HG03066 (cell line): ENCODE data around the gene TM9SF3.
A peak's percentile ranks its signal among the peaks of the same experiment; 100 is the strongest.

Experiments used
- ATAC-seq: cut with Tn5 transposase; IDR thresholded peaks from one replicate; pipeline ENCODE4 v1.9.1; 2021; ENCODE audit warnings: low read depth; ENCODE audit not compliant: unreplicated experiment

The TM9SF3 gene

GRCh38 chr10:96513305-96513697, 73.5 kb downstream of the TM9SF3 start:
- ATAC-seq = peak; percentile 34

- peak; percentile 16 for ATAC-seq
Observed at GRCh38 chr10:96512524-96513304, 74.1 kb downstream of the TM9SF3 start.

GRCh38 chr10:96511044-96511945, 75.5 kb downstream of the TM9SF3 start:
- no peak for ATAC-seq

DNA sequence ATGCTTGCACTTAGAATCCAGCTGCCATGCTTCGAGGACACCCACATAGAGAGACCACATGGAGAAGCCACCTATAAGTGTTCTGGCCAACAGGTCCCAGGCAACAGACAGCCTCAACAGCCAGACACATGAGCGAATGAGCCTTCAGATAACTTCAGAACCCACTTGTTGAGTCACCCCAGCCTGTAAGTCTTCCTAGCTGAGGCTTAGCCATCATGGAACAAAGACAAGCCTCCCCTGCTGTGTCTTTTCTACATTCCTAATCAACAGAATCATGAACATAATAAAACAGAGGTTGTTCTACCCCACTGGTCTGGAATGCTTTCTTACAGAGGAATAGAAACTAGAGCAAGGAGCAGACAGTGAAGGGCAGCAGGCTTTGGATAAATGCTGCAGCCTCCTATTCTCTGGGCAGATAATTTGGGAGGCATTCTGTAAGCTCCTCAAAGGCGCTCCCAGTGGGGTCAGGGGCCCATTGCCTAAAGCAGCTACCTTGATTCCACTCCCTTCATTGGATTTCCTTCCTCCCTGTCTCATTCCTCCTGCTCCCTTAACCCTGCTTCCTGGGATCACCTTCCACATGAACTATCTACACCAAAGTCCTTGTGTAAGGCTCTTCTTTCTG, 77.7 kb downstream of the TM9SF3 start:
- no peak for ATAC-seq

DNA sequence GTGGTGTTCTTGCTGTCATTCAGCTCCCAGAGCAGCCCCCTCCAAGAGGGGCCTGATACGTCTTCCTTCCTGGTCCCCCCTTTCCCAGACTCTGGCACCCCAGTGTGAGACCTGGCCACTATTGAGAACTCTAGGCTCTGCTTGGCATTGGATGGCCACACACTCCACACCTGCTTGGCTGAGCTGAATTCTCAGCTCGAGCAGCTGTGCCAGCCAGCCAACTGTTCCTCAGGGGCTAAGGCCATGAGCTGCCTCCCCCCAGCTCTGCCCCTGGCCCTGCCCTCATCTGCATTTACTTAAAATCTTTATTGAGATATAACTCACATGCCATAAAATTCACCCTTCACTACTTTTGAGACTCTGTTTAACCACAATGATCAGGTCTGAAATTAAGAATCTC, 79.8 kb downstream of the TM9SF3 start:
- ATAC-seq = no peak

GRCh38 chr10:96505150-96506136, 81.4 kb downstream of the TM9SF3 start:
- ATAC-seq = no peak

- no peak for ATAC-seq
Observed at GRCh38 chr10:96502561-96503282, 84.1 kb downstream of the TM9SF3 start.

- ATAC-seq = no peak
Observed at GRCh38 chr10:96501985-96502384, 84.8 kb downstream of the TM9SF3 start.

- ATAC-seq = no peak
Observed at GRCh38 chr10:96500519-96500918, 86.3 kb downstream of the TM9SF3 start.

DNA sequence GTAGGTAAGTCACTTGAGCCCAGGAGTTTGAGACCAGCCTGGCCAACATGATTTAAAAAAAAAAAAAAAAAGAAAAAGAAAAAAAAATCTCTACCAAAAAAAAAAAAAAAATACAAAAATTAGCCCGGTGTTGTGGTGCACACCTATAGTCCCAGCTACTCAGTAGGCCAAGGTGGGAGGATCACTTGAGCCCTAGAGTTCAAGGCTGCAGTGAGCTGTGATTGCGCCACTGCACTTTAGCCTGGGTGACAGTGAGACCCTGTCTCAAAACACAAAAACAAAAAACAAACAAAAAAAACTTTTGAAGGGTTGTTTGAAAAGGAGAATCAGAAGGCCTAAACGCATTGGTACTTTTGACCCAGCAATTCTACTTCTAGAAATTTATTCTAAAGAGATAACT, 86.8 kb downstream of the TM9SF3 start:
- no peak for ATAC-seq

GRCh38 chr10:96497391-96497790, 89.4 kb downstream of the TM9SF3 start:
- ATAC-seq = no peak

GRCh38 chr10:96496281-96496925, 90.4 kb downstream of the TM9SF3 start:
- no peak for ATAC-seq

DNA sequence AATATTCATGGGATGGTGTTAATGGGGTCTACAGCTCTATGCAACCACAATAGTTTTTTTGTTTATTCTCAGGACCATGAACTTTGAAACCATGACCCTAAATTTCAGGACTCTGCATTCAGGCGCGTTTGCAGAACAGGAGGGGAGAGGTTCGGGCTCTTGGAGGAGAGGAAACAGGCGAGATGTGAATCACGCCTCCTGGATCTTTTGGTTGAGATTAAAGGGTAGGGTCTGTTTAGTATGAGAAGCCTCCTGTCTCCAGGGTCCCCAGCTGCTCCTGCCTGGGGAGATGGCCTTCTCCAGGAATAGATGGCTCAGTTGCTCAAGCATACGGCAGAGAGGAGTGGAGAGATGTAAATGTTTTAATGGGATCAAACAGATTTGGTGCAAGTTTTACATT, 91.3 kb downstream of the TM9SF3 start:
- ATAC-seq = no peak

DNA sequence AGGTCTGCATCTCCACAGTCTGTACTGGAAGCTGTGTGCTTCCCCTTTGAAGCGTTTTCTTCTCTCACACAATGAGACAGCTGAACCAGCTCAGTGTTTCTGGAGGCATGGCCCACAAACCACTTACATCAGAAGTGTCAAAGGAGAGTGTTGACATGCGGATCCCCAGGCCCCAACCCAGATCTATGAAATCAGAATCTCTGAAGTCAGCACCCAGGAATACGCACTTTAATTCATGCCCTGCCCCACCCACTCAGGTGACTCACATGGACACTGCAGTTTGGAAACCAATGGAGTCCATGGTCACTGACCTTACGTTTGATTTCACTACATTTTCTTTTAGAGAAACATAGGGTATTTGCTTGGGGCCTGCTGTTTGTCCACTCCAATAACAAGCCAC, 92.1 kb downstream of the TM9SF3 start:
- no peak for ATAC-seq

GRCh38 chr10:96493871-96494525, 92.8 kb downstream of the TM9SF3 start:
- ATAC-seq = no peak

DNA sequence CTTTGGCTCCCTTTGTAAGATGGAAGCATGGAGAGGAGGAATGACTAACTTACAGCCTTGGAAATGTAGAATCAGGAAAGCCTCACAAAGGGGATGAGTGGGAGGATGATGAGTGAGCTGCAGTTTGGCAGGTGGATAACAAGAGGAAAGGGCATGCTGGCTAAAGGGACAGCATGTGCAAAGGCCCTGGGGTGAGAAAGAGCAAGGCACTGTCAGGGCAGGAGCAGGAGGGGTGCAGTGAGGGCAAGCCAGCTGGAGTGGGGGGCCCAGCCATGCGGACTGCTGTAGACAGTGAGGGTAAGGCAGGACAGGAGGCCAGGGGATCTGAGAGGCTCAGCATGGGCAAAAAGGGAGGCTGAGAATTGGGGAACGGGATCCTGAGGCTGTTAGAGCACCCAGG, 93.6 kb downstream of the TM9SF3 start:
- ATAC-seq = no peak

DNA sequence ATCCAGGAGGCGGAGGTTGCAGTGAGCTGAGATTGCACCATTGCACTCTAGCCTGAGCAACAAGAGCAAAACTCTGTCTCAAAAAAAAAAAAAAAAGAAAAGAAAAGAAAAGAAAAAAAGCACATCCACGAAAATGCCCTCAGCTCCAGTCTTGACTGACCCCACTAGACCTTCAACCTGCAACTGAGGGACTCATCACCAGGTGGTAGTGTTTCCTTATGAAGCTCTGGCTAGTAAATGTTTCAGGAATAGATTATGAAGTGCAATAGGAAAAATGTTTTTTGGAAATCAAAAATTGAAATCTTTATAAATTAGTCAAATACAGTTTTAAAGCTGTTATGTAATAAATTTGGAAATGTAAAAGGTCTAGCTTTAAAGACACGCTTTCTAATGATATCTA, 95.5 kb downstream of the TM9SF3 start:
- no peak for ATAC-seq

DNA sequence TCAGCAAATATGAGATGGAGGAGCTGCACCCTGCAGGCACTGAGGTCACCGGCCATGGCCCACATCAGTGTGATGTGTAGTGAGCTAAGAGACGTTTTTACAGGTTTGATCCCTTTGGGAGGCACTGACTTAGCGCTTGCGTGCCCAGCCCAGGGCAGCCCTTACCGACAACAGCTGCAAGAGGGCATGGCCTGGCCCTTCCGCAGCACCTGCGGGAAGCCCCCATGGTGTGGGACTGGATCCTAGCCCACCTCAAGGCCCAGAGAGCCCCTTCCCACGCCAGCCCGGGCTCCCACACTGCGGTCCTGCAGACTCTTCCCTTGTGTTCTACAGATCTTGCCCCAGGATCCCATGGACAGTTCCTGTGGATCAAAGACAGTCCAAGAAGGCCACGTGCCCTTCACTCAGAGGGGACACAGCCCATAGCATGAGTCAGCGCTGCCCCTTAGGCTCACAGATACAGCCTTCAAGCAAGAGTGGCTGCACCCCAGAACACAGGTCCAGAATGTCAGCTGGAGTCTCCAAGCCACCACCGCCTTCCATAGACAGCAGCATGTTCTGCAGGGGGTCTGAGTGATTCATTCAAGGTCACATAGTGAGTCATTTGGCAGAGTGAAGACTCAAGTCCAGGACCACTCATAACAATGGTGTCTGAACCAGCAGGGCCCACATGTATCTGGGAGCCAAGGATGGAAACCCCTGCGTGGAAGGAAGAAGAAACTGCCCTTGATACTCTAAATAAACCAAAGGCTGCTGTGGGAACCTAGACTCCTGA, 98.5 kb downstream of the TM9SF3 start:
- no peak for ATAC-seq
